ENCODE measurements around the gene NEUROD1.

GRCh38 chr2:181662287-181662686 is 18.0 kb downstream of the NEUROD1 start:
- TF ChIP-seq, protein P1, sequence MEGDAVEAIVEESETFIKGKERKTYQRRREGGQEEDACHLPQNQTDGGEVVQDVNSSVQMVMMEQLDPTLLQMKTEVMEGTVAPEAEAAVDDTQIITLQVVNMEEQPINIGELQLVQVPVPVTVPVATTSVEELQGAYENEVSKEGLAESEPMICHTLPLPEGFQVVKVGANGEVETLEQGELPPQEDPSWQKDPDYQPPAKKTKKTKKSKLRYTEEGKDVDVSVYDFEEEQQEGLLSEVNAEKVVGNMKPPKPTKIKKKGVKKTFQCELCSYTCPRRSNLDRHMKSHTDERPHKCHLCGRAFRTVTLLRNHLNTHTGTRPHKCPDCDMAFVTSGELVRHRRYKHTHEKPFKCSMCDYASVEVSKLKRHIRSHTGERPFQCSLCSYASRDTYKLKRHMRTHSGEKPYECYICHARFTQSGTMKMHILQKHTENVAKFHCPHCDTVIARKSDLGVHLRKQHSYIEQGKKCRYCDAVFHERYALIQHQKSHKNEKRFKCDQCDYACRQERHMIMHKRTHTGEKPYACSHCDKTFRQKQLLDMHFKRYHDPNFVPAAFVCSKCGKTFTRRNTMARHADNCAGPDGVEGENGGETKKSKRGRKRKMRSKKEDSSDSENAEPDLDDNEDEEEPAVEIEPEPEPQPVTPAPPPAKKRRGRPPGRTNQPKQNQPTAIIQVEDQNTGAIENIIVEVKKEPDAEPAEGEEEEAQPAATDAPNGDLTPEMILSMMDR (IDR thresholded peaks at IDR 0.05), result no peak
- TF ChIP-seq POLR2A (IDR thresholded peaks at IDR 0.05), result no peak

Measured in gastroesophageal sphincter (tissue), 3 donors.